DND-41 (cell line): ENCODE measurements around the gene NR1H3.

Source experiments
- EZH2 ChIP-seq: IDR thresholded peaks from 3 replicates; pipeline ENCODE4 v1.6.1; 2012; ENCODE audit warnings: borderline replicate concordance, low read depth, mild to moderate bottlenecking, moderate library complexity, low read length, inconsistent platforms; ENCODE audit not compliant: severe bottlenecking
- TF ChIP-seq, protein P1 (sequence below): IDR thresholded peaks from 2 replicates; pipeline ENCODE4 v1.5.1; 2012; ENCODE audit warnings: borderline replicate concordance, low read length, moderate library complexity, mild to moderate bottlenecking; ENCODE audit not compliant: poor library complexity, severe bottlenecking; ENCODE audit errors: extremely low read depth

DNA sequence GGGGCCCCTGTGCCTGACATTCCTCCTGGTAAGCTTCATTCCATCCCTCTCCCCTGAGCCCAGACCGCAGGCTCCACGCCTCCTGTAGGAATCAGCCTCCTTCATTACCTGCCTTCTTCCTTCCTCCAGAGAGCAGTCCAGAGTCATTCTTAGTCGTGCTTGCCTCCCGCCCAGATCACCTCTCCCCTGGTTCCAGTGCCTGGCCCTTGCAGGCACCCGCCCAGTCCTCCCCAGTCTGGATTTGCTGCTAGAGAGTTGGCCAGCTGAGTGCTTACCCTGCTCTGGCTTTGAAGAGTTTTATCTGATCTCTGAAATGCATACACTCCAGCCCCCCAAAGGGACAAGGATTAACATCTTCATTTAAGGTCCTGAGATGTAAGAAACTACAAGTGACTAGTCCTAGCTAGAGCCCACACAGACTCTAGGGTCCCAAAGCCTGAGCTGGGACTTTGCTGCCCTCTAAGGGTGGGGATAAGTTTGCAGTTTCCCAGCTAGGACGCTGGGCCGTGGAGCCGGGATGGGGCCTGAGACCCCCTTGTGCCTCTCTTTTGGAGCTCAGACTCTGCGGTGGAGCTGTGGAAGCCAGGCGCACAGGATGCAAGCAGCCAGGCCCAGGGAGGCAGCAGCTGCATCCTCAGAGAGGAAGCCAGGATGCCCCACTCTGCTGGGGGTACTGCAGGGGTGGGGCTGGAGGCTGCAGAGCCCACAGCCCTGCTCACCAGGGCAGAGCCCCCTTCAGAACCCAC lies 1.6 kb downstream of the NR1H3 start:
- TF ChIP-seq, protein P1, sequence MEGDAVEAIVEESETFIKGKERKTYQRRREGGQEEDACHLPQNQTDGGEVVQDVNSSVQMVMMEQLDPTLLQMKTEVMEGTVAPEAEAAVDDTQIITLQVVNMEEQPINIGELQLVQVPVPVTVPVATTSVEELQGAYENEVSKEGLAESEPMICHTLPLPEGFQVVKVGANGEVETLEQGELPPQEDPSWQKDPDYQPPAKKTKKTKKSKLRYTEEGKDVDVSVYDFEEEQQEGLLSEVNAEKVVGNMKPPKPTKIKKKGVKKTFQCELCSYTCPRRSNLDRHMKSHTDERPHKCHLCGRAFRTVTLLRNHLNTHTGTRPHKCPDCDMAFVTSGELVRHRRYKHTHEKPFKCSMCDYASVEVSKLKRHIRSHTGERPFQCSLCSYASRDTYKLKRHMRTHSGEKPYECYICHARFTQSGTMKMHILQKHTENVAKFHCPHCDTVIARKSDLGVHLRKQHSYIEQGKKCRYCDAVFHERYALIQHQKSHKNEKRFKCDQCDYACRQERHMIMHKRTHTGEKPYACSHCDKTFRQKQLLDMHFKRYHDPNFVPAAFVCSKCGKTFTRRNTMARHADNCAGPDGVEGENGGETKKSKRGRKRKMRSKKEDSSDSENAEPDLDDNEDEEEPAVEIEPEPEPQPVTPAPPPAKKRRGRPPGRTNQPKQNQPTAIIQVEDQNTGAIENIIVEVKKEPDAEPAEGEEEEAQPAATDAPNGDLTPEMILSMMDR, result peak; percentile 63
- TF ChIP-seq EZH2, result no peak
